Measurements from ENCODE around the gene FAM3C. TPM values are rescaled to one million over a fixed set of nuclear protein-coding genes. Genes with fewer than 3 reads are reported as not detected.

Gene FAM3C
- polyA plus RNA-seq (61.8 and 64.3 TPM in 2 replicates), polyA minus RNA-seq (46.3 and 64.0 TPM in 2 replicates)

- peak within 1 kb of the TSS; percentile 87 for H3K4me2 ChIP-seq (ENCODE audit: low read length)
- no peaks in the 10 kb centered on the region for H3K9me3 ChIP-seq (ENCODE audit: low read length)
- H3K79me2 ChIP-seq (replicated peaks; ENCODE audit: insufficient read depth, low read length), result peaks cover 43% of the 10 kb centered on the region
- no peaks in the 10 kb centered on the region for H3K9me2 ChIP-seq (ENCODE audit: insufficient read depth, low read length)
- H3K27me3 ChIP-seq (ENCODE audit: insufficient read depth, low read depth, low read length), result no peaks in the 10 kb centered on the region
- H3K27ac ChIP-seq (ENCODE audit: low read length), result no peak within 1 kb of the TSS
- H3K36me3 ChIP-seq (ENCODE audit: insufficient read depth, low read length), result peaks cover 4% of the 10 kb centered on the region
- no peaks in the 10 kb centered on the region for H4K20me1 ChIP-seq (ENCODE audit: insufficient read depth)
- peak within 1 kb of the TSS; percentile 73 for H3K9ac ChIP-seq (ENCODE audit: low read length)
- H3K4me3 ChIP-seq (ENCODE audit: low read length), result peak within 1 kb of the TSS; percentile 74
- peaks cover 2% of the 10 kb centered on the region for H3F3A ChIP-seq (ENCODE audit: insufficient read depth, low read length, poor library complexity, severe bottlenecking)
- peak within 1 kb of the TSS; percentile 17 for H2AFZ ChIP-seq (ENCODE audit: low read depth, low read length)
- peak; percentile 57 for TF ChIP-seq RAD21 (conservative IDR thresholded peaks at IDR 0.05)
- peak; percentile 40 for TF ChIP-seq REST (IDR thresholded peaks at IDR 0.05; ENCODE audit: borderline replicate concordance)
- TF ChIP-seq MXI1 (conservative IDR thresholded peaks at IDR 0.05; ENCODE audit: poor library complexity, severe bottlenecking), result peak; percentile 75
- TF ChIP-seq TAF1 (IDR thresholded peaks at IDR 0.05; ENCODE audit: low read depth), result no peak
- peak; percentile 68 for TF ChIP-seq SMC3 (conservative IDR thresholded peaks at IDR 0.05; ENCODE audit: poor library complexity)
- TF ChIP-seq POLR2AphosphoS5 (IDR thresholded peaks at IDR 0.05), result peak; percentile 75
- peak; percentile 98 for TF ChIP-seq CTCF (IDR thresholded peaks at IDR 0.05; ENCODE audit: poor library complexity, severe bottlenecking)
- TF ChIP-seq EP300 (conservative IDR thresholded peaks at IDR 0.05; ENCODE audit: poor library complexity, severe bottlenecking), result peak; percentile 45
- TF ChIP-seq EZH2 (IDR thresholded peaks at IDR 0.05; ENCODE audit: borderline replicate concordance, insufficient read depth, low read length, poor library complexity, severe bottlenecking), result no peak
Observed at GRCh38 chr7:121395961-121396757, at the start of gene FAM3C. TSS of gene FAM3C (minus strand) at chr7:121396308. CDS start at chr7:121382969, 13,339 bp downstream.

- Histone ChIP-seq H3K27ac (ENCODE audit: low read length) (no peak overlapping the region), H3F3A (ENCODE audit: insufficient read depth, low read length, poor library complexity, severe bottlenecking) (no peaks in the 10 kb centered on the region), H3K36me3 (ENCODE audit: insufficient read depth, low read length) (no peaks in the 10 kb centered on the region), H3K79me2 (replicated peaks; ENCODE audit: insufficient read depth, low read length) (no peaks in the 10 kb centered on the region), H3K4me3 (ENCODE audit: low read length) (no peak overlapping the region), H3K9ac (ENCODE audit: low read length) (no peak overlapping the region), H3K9me3 (ENCODE audit: low read length) (no peaks in the 10 kb centered on the region), H3K27me3 (ENCODE audit: insufficient read depth, low read depth, low read length) (no peaks in the 10 kb centered on the region), H2AFZ (ENCODE audit: low read depth, low read length) (no peak overlapping the region), H3K4me2 (ENCODE audit: low read length) (no peak overlapping the region), H3K9me2 (ENCODE audit: insufficient read depth, low read length) (no peaks in the 10 kb centered on the region), H4K20me1 (ENCODE audit: insufficient read depth) (no peaks in the 10 kb centered on the region)
- TF ChIP-seq TAF1 (IDR thresholded peaks at IDR 0.05; ENCODE audit: low read depth) (no peak), EZH2 (IDR thresholded peaks at IDR 0.05; ENCODE audit: borderline replicate concordance, insufficient read depth, low read length, poor library complexity, severe bottlenecking) (no peak), SMC3 (conservative IDR thresholded peaks at IDR 0.05; ENCODE audit: poor library complexity) (no peak), REST (IDR thresholded peaks at IDR 0.05; ENCODE audit: borderline replicate concordance) (no peak), MXI1 (conservative IDR thresholded peaks at IDR 0.05; ENCODE audit: poor library complexity, severe bottlenecking) (no peak), POLR2AphosphoS5 (IDR thresholded peaks at IDR 0.05) (no peak), CTCF (IDR thresholded peaks at IDR 0.05; ENCODE audit: poor library complexity, severe bottlenecking) (no peak), EP300 (conservative IDR thresholded peaks at IDR 0.05; ENCODE audit: poor library complexity, severe bottlenecking) (no peak), RAD21 (conservative IDR thresholded peaks at IDR 0.05) (no peak)
Observed at GRCh38 chr7:121442845-121443244, 46.7 kb upstream of the FAM3C start.
